Pancreas (tissue), 10 donors: ENCODE data around the gene LGI4. TPM values are rescaled to one million over a fixed set of nuclear protein-coding genes. Genes with fewer than 3 reads are reported as not detected.

Source experiments
- ATAC-seq, 4 donors: fragments of 200-7000 bp; cut with Tn5 transposase; one replicate each; pipeline versions ENCODE4 v1.8.0 to v1.9.1; 2020; ENCODE audit warnings: mild to moderate bottlenecking in 4 of 4, moderate library complexity in 4 of 4
- DNase-seq, 6 donors: peaks; one replicate each; pipeline ENCODE4 v3.0.0-alpha.2; 2020
- FAIRE-seq: peaks from 2 replicates; lab custom pipeline; 2012; peaks lifted over from hg19 to GRCh38; lab: Jason Lieb, UNC
- H3K27ac ChIP-seq, 4 donors: fragments of 200-600 bp; sonication (generic); 1 replicate in 3 of 4; 2 replicates in 1 of 4; pipeline versions ENCODE4 v1.5.0 to v1.8.0; 2020
- H3K27me3 ChIP-seq, 4 donors: fragments of 200-600 bp; one replicate each; pipeline ENCODE4 v1.8.0; 2021
- H3K36me3 ChIP-seq, 3 donors: fragments of 200-600 bp; sonication (generic) in 1 of 3; one replicate each; pipeline versions ENCODE4 v1.5.0 to v1.8.0; 2020 to 2021
- H3K4me1 ChIP-seq, 3 donors: fragments of 200-600 bp; one replicate each; pipeline ENCODE4 v1.8.0; 2021
- H3K4me3 ChIP-seq, 4 donors: fragments of 200-600 bp; sonication (generic) in 2 of 4; one replicate each; pipeline versions ENCODE4 v1.5.0 to v1.8.0; 2020 to 2021
- H3K9me3 ChIP-seq, 4 donors: fragments of 200-600 bp; one replicate each; pipeline ENCODE4 v1.8.0; 2021
- WGBS, 2 donors: extraction: QIAGEN DNeasy Blood & Tissue Kit; methylation state at CpG; one replicate each; pipeline ENCODE4 v1.1.7; 2013; 5-methylcytosine and 5-hydroxymethylcytosine counted together
- intact Hi-C, 3 donors: fragments of 100-400 bp; cut with DNase I; formaldehyde crosslinking; loops; one replicate each; pipeline versions ENCODE4 v1.11.1 to v1.14.2; 2022
- polyA plus RNA-seq, 2 donors: library from polyadenylated mRNA; stranded (reverse); fragments of 200-250 nt; gene quantifications; one replicate each; pipeline ENCODE4 v1.2.3, GENCODE V29; 2013
- total RNA-seq, 6 donors: library from RNA; stranded (reverse); fragmentation: NEBNext Ultra II Directional in 4 of 6; extraction: Animal tissue kit (Norgen Biotek cat#: 25700) in 4 of 6; gene quantifications; one replicate each; pipeline versions ENCODE4 v1.2.1 to v1.2.4, GENCODE V29; 2021 to 2023
- TF ChIP-seq, protein P1 (sequence below), 4 donors: fragments of 200-600 bp; sonication (generic) in 3 of 4; IDR thresholded peaks; one replicate each; pipeline versions ENCODE4 v1.5.0 to v1.8.0; 2021; ENCODE audit warnings: antibody characterized with exemption in 4 of 4
- donor health status: healthy with polysubstance abuse.
- donor health status: DM: no; HTN: no; CAD: no; lungs with moderate emphysema.
- donor health status: DM: no; HTN: no; CAD: no.
- donor health status: control.
- donor health status: control.
- donor health status: Bipolar disorder and iron deficiency.
- donor health status: DM: yes; HTN: yes; CAD: no.
- donor health status: DM: no; HTN: no; CAD: no.
- donor health status: DM: no; HTN: no; CAD: no.
- donor health status: DM: yes; HTN: yes; CAD: no.

LGI4 gene
- total and polyA plus RNA-seq, 8 donors = 0.38 to 17.9 (median 2.2) TPM

GRCh38 chr19:35161434-35161743, 26.5 kb upstream of the LGI4 start:
- Histone ChIP-seq H3K4me1 (no peaks in the 10 kb centered on the region), H3K36me3 (no peaks in the 10 kb centered on the region), H3K27ac (no peak overlapping the region), H3K4me3 (no peak overlapping the region), H3K9me3 (no peaks in the 10 kb centered on the region), H3K27me3 (no peaks in the 10 kb centered on the region)
- intact Hi-C loops = no loop called here
- DNase-seq (no peak), FAIRE-seq (no peak), ATAC-seq (no peak)
- 93 to 95% methylated on average over 2 of the region's 2 CpGs for WGBS, 2 donors
- TF ChIP-seq, protein P1, sequence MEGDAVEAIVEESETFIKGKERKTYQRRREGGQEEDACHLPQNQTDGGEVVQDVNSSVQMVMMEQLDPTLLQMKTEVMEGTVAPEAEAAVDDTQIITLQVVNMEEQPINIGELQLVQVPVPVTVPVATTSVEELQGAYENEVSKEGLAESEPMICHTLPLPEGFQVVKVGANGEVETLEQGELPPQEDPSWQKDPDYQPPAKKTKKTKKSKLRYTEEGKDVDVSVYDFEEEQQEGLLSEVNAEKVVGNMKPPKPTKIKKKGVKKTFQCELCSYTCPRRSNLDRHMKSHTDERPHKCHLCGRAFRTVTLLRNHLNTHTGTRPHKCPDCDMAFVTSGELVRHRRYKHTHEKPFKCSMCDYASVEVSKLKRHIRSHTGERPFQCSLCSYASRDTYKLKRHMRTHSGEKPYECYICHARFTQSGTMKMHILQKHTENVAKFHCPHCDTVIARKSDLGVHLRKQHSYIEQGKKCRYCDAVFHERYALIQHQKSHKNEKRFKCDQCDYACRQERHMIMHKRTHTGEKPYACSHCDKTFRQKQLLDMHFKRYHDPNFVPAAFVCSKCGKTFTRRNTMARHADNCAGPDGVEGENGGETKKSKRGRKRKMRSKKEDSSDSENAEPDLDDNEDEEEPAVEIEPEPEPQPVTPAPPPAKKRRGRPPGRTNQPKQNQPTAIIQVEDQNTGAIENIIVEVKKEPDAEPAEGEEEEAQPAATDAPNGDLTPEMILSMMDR (IDR thresholded peaks at IDR 0.05) = no peak

GRCh38 chr19:35160629-35161433, 26.0 kb upstream of the LGI4 start:
- H3K36me3 ChIP-seq = no peaks in the 10 kb centered on the region
- no peaks in the 10 kb centered on the region for H3K4me1 ChIP-seq
- no peaks in the 10 kb centered on the region for H3K27me3 ChIP-seq
- no peak for FAIRE-seq
- H3K4me3 ChIP-seq = no peak overlapping the region
- H3K27ac ChIP-seq = no peak overlapping the region
- TF ChIP-seq, protein P1 (IDR thresholded peaks at IDR 0.05) = no peak
- intact Hi-C loops = no loop called here
- no peaks in the 10 kb centered on the region for H3K9me3 ChIP-seq
- no peak for ATAC-seq
- WGBS, 2 donors = 82% methylated on average over 9 of the region's 9 CpGs
- no peak for DNase-seq

DNA sequence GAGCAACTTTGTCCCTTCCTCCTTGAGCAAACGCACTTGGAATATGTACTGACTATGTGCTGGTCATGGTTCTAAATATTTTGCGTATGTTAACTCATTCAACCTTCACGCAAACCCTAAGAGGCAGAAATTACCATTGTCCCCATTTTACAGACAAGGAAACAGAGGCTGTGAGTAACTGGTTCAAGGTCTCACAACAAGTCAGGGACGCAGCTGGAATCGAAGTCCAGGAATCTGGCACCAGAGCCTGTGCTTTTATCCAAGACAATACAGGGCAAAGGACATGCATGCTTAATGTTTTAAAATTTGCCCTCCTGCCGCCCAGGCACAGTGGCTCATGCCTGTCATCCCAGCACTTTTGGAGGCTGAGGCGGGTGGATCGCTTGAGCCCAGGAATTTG, 24.7 kb upstream of the LGI4 start:
- Histone ChIP-seq H3K36me3 (no peaks in the 10 kb centered on the region), H3K27me3 (peaks cover 0 to 5% (median 0%) of the 10 kb centered on the region in 4 donors), H3K27ac (no peak overlapping the region), H3K9me3 (no peaks in the 10 kb centered on the region), H3K4me3 (no peak overlapping the region), H3K4me1 (no peaks in the 10 kb centered on the region)
- FAIRE-seq (no peak), ATAC-seq (no peak), DNase-seq (no peak)
- TF ChIP-seq, protein P1 (IDR thresholded peaks at IDR 0.05) = no peak
- WGBS, 2 donors = 61 to 62% methylated on average over 8 of the region's 8 CpGs
- intact Hi-C loops = no loop called here

DNA sequence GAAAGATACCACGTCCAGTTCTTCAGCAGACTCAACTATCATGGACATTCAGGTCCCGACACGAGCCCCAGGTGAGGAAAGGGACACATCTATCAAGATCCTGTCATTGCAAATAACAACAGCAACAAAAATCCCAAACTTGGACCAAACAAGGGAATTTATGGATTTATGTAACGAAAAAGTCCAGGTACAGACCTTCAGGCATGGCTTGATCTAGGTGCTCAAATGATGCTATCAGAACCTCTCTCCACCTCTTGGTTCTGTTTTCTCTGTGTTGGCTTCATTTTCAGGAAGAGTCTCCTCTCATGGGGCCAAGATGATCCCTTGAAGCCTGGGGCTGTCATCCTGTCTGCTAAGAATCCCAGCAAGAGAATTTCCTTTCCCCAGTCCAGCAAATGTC, 22.6 kb upstream of the LGI4 start:
- Histone ChIP-seq H3K36me3 (no peaks in the 10 kb centered on the region), H3K9me3 (no peaks in the 10 kb centered on the region), H3K27ac (no peak overlapping the region), H3K27me3 (peaks cover 0 to 11% (median 0%) of the 10 kb centered on the region in 4 donors), H3K4me3 (no peak overlapping the region), H3K4me1 (no peaks in the 10 kb centered on the region)
- intact Hi-C loops = no loop called here
- 81 to 91% methylated on average over 4 of the region's 4 CpGs for WGBS, 2 donors
- FAIRE-seq = no peak
- DNase-seq = no peak
- no peak for ATAC-seq
- TF ChIP-seq, protein P1 (IDR thresholded peaks at IDR 0.05) = no peak

DNA sequence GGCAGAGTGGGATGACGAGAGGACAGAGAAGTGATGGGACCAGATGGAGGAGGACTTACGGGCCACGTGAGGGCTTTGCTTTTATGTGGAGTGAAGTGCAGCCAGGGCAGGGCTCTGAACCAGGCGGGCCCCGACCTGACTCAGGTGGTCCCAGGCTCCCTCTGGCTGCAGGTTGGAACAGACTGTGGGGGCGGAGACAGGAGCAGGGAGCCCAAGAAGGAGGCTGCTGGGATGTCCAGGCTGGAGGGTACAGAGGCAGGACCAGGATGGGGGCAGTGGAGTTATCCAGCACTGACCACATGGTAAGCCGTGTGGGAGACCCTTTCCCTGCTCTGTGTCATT, 21.8 kb upstream of the LGI4 start:
- Histone ChIP-seq H3K27me3 (peaks cover 0 to 11% (median 0%) of the 10 kb centered on the region in 4 donors), H3K4me3 (no peak overlapping the region), H3K27ac (no peak overlapping the region), H3K36me3 (no peaks in the 10 kb centered on the region), H3K4me1 (no peaks in the 10 kb centered on the region), H3K9me3 (no peaks in the 10 kb centered on the region)
- TF ChIP-seq, protein P1 (IDR thresholded peaks at IDR 0.05) = no peak
- 64 to 68% methylated on average over 7 of the region's 7 CpGs for WGBS, 2 donors
- intact Hi-C loops = no loop called here
- no peak for DNase-seq
- no peak for ATAC-seq
- no peak for FAIRE-seq
